HG03354 (cell line): Measurements from ENCODE around the gene FGF18.

Experiments used
- ATAC-seq: cut with Tn5 transposase; IDR thresholded peaks from one replicate; pipeline ENCODE4 v1.9.1; 2021; ENCODE audit warnings: mild to moderate bottlenecking; ENCODE audit not compliant: unreplicated experiment, poor library complexity, severe bottlenecking

FGF18 gene

DNA sequence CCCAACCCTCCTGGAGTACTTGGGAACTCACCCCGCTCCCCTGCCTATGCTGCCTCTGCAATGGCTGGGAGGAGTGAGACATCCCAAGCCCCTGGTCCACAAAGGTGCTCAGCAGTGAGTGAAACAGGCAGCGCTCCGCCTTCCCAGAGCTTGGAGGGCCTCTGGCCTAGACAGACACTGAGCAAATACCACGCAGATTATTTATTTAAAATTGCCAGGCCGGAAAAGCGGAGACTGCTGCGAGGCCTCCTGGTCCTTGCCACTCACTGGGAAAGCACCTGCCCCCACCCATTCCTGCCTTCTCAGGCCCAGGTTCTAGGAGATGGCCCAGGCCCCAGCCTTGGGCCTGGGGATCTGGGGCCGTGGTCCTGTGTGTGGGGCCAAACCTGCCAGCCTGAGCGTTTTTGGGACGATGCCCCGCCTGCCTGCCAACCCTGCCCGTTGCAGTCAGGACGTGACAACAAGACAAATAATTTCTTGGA, 17.4 kb downstream of the FGF18 start:
- ATAC-seq, result no peak

DNA sequence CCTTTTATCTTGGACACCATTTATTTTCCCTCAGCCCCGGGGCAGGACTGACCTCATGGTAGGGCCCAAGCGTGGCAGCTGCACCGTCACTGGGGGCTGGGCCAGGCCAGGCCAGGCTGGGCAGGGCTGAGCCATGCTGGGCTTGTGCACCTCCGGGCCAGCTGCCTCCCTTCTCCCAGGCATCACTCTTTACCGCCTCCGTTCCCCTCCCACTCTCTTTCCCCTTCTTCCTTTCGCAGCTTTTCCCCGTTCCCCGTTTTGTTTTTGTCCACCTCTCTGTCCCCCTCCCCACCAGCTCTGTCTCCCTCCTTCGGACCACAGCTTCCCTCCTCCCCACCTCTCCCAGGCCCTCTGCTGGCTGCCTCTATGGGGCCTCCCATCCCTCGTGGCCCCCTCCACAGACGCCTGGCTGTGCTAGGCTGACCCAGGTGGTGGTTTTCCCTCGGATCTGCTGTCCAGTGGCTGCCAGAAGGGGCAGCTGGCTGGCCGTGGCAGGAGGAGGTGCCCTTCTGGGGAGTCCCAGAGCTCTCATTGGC, 17.9 kb downstream of the FGF18 start:
- no peak for ATAC-seq

GRCh38 chr5:171438738-171439137, 19.3 kb downstream of the FGF18 start:
- ATAC-seq, result no peak

DNA sequence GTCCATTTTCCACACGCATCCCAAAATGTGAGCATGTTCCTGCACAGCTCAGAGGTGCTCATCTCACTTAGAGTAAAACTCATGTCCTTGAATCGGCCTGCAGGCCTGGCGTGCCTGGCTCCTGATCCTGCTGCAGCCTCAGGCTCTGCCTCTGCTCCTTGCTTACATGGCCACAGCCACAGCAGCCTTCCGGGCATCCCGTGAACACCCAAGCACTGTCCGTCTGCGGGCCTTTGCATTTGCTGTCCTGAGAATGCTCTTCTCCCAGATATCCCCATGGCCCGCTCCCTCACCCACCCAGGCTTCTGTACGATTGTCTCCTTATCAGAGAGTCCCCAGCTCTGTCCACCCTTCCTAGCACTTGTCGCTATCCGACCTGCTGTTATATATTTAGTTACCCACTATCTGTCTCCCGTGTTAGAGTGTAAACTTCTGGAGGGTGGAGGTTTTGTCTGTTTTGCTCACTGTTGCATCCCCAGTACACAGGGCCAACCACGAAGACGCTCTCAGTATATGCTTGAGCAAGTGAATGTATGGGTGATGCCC, 21.9 kb downstream of the FGF18 start:
- ATAC-seq, result no peak

- no peak for ATAC-seq
Measured at GRCh38 chr5:171442287-171443042, 23.0 kb downstream of the FGF18 start.

- ATAC-seq, result no peak
Measured at GRCh38 chr5:171444582-171444981, 25.1 kb downstream of the FGF18 start.

DNA sequence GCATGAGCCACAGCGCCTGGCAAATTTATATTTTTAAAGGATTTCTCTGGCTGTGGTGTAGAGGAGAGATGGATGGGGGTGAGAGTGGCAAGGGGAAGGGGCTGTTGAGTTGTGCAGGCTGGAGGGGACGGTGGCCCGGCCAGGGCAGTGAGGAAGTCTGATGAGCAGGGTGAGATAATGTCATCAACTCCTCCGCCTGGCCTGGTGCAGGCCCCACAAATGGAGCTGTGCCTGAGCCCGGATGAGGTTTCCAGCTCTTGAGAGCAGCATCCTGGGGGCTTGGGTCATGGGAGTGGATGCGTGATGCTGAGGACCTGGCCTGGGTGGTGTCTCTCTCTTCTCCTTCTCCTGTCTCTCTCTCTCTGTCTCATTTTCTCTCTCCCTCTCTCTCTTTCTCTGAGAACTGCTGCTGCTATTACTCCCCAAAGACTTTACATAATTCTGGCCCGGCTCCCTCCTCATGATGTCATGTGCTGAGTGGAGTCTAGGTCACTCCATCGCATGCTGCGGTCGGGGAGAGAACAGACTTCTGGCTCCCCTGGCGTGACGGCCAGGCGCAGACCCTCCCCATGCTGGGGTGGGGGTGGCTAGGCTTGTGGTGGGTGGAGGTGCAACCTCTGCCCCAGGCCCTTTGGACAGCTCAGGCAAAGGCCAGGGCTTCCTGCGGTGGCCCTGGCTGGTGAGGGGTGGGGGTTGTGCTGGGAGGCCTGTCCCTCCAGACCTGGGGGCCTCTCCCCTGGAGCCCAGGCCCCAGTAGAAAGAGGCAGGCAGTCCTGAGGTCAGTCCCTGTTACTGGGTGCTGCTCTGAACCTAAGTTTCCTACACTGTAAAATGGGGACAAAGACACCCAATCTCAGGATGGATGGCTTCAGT, 26.4 kb downstream of the FGF18 start:
- ATAC-seq, result no peak

DNA sequence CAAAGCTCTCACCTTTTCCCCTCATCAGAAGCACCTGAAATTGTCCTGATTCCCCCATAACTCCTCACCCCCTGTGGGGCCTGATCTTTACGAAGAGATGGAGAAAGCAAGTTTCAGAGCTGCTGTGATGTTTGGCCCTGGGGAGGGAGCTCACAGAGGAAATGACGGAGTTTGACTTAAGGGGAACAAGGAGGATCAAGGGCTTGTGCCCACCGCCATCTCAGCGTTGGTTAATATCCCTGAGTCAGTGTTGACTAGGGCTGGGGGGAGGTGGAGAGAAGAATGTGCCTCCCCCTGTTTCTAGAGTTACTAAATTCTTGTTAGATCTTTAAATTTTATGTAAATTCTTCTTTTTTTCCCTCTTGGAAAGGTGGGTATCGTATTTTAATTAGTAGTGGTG, 27.8 kb downstream of the FGF18 start:
- no peak for ATAC-seq

- ATAC-seq, result no peak
Measured at GRCh38 chr5:171449426-171449825, 30.0 kb downstream of the FGF18 start.

GRCh38 chr5:171450423-171451331, 31.2 kb downstream of the FGF18 start:
- no peak for ATAC-seq

- ATAC-seq, result no peak
Measured at GRCh38 chr5:171451421-171451820, 32.0 kb downstream of the FGF18 start.

- no peak for ATAC-seq
Measured at GRCh38 chr5:171453056-171453725, 33.7 kb downstream of the FGF18 start.

- ATAC-seq, result no peak
Measured at GRCh38 chr5:171453988-171454387, 34.5 kb downstream of the FGF18 start.

DNA sequence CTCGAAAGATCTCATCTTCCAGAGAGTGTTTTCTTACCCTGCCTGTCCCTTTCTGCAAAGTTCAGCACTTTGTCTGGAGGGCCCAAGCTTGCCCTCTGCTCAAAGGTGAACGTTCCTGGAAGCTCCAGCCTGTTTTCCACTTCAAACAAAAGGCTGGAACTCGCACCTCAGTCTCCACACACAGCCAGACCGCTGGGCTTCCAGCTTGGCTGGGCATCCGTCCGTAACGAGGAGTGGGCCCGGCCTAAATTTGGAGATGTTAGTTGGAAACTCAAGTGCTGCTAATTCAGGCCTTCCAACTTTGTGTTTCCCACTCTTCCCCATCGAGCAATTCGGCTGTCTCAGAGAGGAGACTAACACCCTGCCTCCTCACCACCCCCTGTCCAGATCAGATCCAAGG, 35.1 kb downstream of the FGF18 start:
- no peak for ATAC-seq

DNA sequence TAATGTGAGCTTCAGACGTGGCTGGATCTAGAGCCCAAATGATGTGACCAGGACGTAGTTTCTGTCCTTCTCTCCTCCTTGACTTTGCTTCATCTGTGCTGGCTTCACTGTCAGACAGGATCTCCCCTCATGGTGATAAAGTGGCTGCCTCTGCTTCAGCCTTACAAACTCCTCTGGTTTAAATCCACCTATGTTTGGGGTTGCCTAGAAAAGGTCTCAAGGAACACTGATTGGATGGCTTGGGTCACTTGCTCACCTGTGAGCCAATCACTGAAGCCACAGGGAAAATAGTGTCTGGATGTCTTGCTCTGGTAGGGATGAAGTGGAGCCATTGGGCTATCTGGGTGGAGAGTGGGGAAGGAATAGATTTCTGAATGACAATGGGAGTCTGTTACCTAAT, 36.1 kb downstream of the FGF18 start:
- no peak for ATAC-seq

- no peak for ATAC-seq
Measured at GRCh38 chr5:171457208-171457981, 37.9 kb downstream of the FGF18 start.

GRCh38 chr5:171459839-171460238, 40.4 kb downstream of the FGF18 start:
- no peak for ATAC-seq
